Measurements from ENCODE around the gene ELP1. TPM values are rescaled to one million over a fixed set of nuclear protein-coding genes. Genes with fewer than 3 reads are reported as not detected.
A peak's percentile ranks its signal among the peaks of the same experiment; 100 is the strongest.

The ELP1 gene
- polyA plus RNA-seq, 1 donor (not counting 4 experiments of a cell fraction or from before 2014, with no cell fraction given), result 49.6 TPM

- TF ChIP-seq EZH2 (IDR thresholded peaks at IDR 0.05; ENCODE audit: low read length) (no peak), CTCF (optimal IDR thresholded peaks at IDR 0.05 in 1 of 3, IDR thresholded peaks at IDR 0.05 in 1 of 3, conservative IDR thresholded peaks at IDR 0.05 in 1 of 3; ENCODE audit: extremely low read depth in 1 of 3, insufficient read depth in 2 of 3, low read length in 3 of 3) (no peak)
- Histone ChIP-seq H3K27ac (ENCODE audit: control insufficient read depth, insufficient read depth, low read length) (peak overlapping the region; percentile 55), H3K4me2 (ENCODE audit: control insufficient read depth, extremely low read depth, insufficient read depth, low read depth, low read length) (peak overlapping the region; percentile 52), H3K36me3 (ENCODE audit: control insufficient read depth in 2 of 2, extremely low read depth in 1 of 2, insufficient read depth in 2 of 2, low read length in 2 of 2) (no peaks in the 10 kb centered on the region), H2AFZ (ENCODE audit: control insufficient read depth, low read length) (no peak overlapping the region), H3K9ac (ENCODE audit: control insufficient read depth, extremely low read depth, insufficient read depth, low read length) (no peak overlapping the region), H3K27me3 (ENCODE audit: control insufficient read depth, extremely low read depth, insufficient read depth, low read length) (no peaks in the 10 kb centered on the region), H3K79me2 (ENCODE audit: control insufficient read depth, insufficient read depth, low read length) (no peaks in the 10 kb centered on the region), H4K20me1 (ENCODE audit: control insufficient read depth, extremely low read depth, insufficient read depth, low read length) (no peaks in the 10 kb centered on the region), H3K9me1 (ENCODE audit: control insufficient read depth, extremely low read depth, insufficient read depth, low read length) (no peaks in the 10 kb centered on the region), H3K9me3 (ENCODE audit: control insufficient read depth, low read depth, low read length) (no peaks in the 10 kb centered on the region), H3K4me3 (ENCODE audit: control insufficient read depth in 2 of 3, extremely low read depth in 1 of 3, insufficient read depth in 2 of 3, low read depth in 1 of 3, low read length in 3 of 3) (no peak overlapping the region), H3K4me1 (ENCODE audit: control insufficient read depth, extremely low read depth, insufficient read depth, low read length) (peaks cover 53% of the 10 kb centered on the region)
- dilution Hi-C loops (cut with MboI; ENCODE audit: extremely low pct_ligation_motif_present, low sequenced_read_pairs), result no loop called here
- FAIRE-seq (peak; percentile 97), DNase-seq (ENCODE audit: low read depth, low spot score) (no peak)
Measured at GRCh38 chr9:108831496-108832178, 102.3 kb downstream of the ELP1 start.

DNA sequence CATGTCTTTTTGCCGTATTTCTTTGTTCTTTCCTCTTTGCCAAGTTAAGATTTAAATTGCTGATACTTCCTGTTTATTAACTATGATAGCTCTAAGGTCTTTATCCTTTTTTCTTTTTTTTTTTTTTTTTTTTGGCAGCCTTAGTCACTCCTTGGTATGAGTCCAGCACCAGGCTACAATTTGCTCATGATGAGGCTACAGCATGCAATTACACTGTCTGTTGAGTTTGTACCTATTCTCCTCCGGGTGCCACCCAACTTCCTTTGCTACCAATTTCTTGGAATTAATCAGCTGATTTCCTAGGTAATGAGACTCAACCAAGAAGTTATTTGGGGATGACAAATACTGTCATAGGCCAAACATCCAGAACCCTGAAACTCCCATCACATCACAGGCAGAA is 103.7 kb downstream of the ELP1 start:
- H3K27ac ChIP-seq (ENCODE audit: control insufficient read depth, insufficient read depth, low read length), result peak overlapping the region; percentile 29
- H3K4me2 ChIP-seq (ENCODE audit: control insufficient read depth, extremely low read depth, insufficient read depth, low read depth, low read length), result peak overlapping the region; percentile 73
- no peak for DNase-seq (ENCODE audit: low read depth, low spot score)
- H3K4me3 ChIP-seq (ENCODE audit: control insufficient read depth in 2 of 3, extremely low read depth in 1 of 3, insufficient read depth in 2 of 3, low read depth in 1 of 3, low read length in 3 of 3), result no peak overlapping the region
- no peaks in the 10 kb centered on the region for H3K36me3 ChIP-seq (ENCODE audit: control insufficient read depth in 2 of 2, extremely low read depth in 1 of 2, insufficient read depth in 2 of 2, low read length in 2 of 2)
- FAIRE-seq, result peak; percentile 67
- H3K27me3 ChIP-seq (ENCODE audit: control insufficient read depth, extremely low read depth, insufficient read depth, low read length), result no peaks in the 10 kb centered on the region
- peak overlapping the region; percentile 78 for H2AFZ ChIP-seq (ENCODE audit: control insufficient read depth, low read length)
- no peaks in the 10 kb centered on the region for H4K20me1 ChIP-seq (ENCODE audit: control insufficient read depth, extremely low read depth, insufficient read depth, low read length)
- no peaks in the 10 kb centered on the region for H3K79me2 ChIP-seq (ENCODE audit: control insufficient read depth, insufficient read depth, low read length)
- dilution Hi-C loops (cut with MboI; ENCODE audit: extremely low pct_ligation_motif_present, low sequenced_read_pairs), result no loop called here
- peaks cover 40% of the 10 kb centered on the region for H3K4me1 ChIP-seq (ENCODE audit: control insufficient read depth, extremely low read depth, insufficient read depth, low read length)
- no peaks in the 10 kb centered on the region for H3K9me1 ChIP-seq (ENCODE audit: control insufficient read depth, extremely low read depth, insufficient read depth, low read length)
- TF ChIP-seq EZH2 (IDR thresholded peaks at IDR 0.05; ENCODE audit: low read length) (no peak), CTCF (optimal IDR thresholded peaks at IDR 0.05 in 1 of 3, IDR thresholded peaks at IDR 0.05 in 1 of 3, conservative IDR thresholded peaks at IDR 0.05 in 1 of 3; ENCODE audit: extremely low read depth in 1 of 3, insufficient read depth in 2 of 3, low read length in 3 of 3) (no peak)
- H3K9ac ChIP-seq (ENCODE audit: control insufficient read depth, extremely low read depth, insufficient read depth, low read length), result no peak overlapping the region
- H3K9me3 ChIP-seq (ENCODE audit: control insufficient read depth, low read depth, low read length), result no peaks in the 10 kb centered on the region
